Embryonic facial prominence (tissue), 1 donor: ENCODE results near the gene USP17L24.
"Not testable (repeated sequence)": the region's sequence is repeated elsewhere in the genome, so short reads cannot be mapped to it uniquely, and the experiment has no call there.

Source experiments
- DNase-seq: peaks from one replicate; pipeline ENCODE4 v3.0.0-alpha.2; 2016; ENCODE audit errors: extremely low spot score

USP17L24 gene, protein sequence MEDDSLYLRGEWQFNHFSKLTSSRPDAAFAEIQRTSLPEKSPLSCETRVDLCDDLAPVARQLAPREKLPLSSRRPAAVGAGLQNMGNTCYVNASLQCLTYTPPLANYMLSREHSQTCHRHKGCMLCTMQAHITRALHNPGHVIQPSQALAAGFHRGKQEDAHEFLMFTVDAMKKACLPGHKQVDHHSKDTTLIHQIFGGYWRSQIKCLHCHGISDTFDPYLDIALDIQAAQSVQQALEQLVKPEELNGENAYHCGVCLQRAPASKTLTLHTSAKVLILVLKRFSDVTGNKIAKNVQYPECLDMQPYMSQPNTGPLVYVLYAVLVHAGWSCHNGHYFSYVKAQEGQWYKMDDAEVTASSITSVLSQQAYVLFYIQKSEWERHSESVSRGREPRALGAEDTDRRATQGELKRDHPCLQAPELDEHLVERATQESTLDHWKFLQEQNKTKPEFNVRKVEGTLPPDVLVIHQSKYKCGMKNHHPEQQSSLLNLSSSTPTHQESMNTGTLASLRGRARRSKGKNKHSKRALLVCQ

DNA sequence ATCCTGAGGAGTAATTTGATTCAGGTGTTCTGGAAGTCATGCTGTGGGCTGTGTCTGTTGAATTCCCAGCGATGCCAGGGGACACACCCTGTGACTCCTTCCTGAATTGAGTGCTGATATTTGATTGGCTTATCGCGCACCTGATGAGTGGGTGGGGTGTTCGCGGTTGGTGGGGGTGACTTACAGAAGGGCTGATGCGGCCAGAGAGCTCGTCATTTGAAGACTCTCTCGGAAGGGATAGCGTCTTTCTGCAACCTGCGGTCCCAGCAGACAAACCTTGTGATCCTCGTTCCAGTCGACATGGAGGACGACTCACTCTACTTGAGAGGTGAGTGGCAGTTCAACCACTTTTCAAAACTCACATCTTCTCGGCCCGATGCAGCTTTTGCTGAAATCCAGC is at the start of gene USP17L24:
Gene USP17L24, plus strand, starts transcription at position 301 of the 400 bp plus-strand sequence. Its CDS starts 0 bp downstream, at position 301.
- not testable (repeated sequence) for DNase-seq

DNA sequence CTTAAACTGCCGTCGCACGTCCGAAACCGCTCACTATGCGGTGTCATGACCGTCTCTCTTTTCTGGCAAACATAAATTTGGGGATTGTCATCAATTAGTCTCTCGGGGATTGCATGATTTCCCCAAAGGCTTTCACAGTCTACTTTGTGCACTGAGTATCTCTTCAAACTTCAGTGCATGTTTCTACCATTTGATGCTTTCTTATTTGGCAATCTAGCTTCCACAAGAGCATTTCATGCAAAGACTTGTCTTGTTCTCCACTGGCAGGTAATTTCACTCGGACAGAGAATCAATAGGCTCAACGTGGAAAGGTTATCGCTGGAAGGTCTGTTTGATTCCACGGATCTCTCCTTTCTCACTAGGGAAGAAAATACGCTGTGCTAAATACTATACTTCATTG is 774 bp upstream of the USP17L24 start:
- DNase-seq, result not testable (repeated sequence)

DNA sequence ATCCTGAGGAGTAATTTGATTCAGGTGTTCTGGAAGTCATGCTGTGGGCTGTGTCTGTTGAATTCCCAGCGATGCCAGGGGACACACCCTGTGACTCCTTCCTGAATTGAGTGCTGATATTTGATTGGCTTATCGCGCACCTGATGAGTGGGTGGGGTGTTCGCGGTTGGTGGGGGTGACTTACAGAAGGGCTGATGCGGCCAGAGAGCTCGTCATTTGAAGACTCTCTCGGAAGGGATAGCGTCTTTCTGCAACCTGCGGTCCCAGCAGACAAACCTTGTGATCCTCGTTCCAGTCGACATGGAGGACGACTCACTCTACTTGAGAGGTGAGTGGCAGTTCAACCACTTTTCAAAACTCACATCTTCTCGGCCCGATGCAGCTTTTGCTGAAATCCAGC is 4.6 kb downstream of the USP17L24 start, which contains the start of gene USP17L25:
Gene USP17L25, plus strand, starts transcription at position 301 of the 400 bp plus-strand sequence. Its CDS starts 0 bp downstream, at position 301.
- DNase-seq, result not testable (repeated sequence)

DNA sequence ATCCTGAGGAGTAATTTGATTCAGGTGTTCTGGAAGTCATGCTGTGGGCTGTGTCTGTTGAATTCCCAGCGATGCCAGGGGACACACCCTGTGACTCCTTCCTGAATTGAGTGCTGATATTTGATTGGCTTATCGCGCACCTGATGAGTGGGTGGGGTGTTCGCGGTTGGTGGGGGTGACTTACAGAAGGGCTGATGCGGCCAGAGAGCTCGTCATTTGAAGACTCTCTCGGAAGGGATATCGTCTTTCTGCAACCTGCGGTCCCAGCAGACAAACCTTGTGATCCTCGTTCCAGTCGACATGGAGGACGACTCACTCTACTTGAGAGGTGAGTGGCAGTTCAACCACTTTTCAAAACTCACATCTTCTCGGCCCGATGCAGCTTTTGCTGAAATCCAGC is 9.4 kb downstream of the USP17L24 start, which contains the start of gene USP17L26:
Gene USP17L26, plus strand, starts transcription at position 301 of the 400 bp plus-strand sequence. Its CDS starts 0 bp downstream, at position 301.
- DNase-seq, result not testable (repeated sequence)

DNA sequence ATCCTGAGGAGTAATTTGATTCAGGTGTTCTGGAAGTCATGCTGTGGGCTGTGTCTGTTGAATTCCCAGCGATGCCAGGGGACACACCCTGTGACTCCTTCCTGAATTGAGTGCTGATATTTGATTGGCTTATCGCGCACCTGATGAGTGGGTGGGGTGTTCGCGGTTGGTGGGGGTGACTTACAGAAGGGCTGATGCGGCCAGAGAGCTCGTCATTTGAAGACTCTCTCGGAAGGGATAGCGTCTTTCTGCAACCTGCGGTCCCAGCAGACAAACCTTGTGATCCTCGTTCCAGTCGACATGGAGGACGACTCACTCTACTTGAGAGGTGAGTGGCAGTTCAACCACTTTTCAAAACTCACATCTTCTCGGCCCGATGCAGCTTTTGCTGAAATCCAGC is 14.1 kb downstream of the USP17L24 start, which contains the start of gene USP17L5:
Gene USP17L5, plus strand, starts transcription at position 301 of the 400 bp plus-strand sequence. Its CDS starts 0 bp downstream, at position 301.
- not testable (repeated sequence) for DNase-seq

DNA sequence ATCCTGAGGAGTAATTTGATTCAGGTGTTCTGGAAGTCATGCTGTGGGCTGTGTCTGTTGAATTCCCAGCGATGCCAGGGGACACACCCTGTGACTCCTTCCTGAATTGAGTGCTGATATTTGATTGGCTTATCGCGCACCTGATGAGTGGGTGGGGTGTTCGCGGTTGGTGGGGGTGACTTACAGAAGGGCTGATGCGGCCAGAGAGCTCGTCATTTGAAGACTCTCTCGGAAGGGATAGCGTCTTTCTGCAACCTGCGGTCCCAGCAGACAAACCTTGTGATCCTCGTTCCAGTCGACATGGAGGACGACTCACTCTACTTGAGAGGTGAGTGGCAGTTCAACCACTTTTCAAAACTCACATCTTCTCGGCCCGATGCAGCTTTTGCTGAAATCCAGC is 18.9 kb downstream of the USP17L24 start, which contains the start of gene USP17L27:
Gene USP17L27, plus strand, starts transcription at position 301 of the 400 bp plus-strand sequence. Its CDS starts 0 bp downstream, at position 301.
- not testable (repeated sequence) for DNase-seq

DNA sequence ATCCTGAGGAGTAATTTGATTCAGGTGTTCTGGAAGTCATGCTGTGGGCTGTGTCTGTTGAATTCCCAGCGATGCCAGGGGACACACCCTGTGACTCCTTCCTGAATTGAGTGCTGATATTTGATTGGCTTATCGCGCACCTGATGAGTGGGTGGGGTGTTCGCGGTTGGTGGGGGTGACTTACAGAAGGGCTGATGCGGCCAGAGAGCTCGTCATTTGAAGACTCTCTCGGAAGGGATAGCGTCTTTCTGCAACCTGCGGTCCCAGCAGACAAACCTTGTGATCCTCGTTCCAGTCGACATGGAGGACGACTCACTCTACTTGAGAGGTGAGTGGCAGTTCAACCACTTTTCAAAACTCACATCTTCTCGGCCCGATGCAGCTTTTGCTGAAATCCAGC is 23.6 kb downstream of the USP17L24 start, which contains the start of gene USP17L28:
Gene USP17L28, plus strand, starts transcription at position 301 of the 400 bp plus-strand sequence. Its CDS starts 0 bp downstream, at position 301.
- not testable (repeated sequence) for DNase-seq

DNA sequence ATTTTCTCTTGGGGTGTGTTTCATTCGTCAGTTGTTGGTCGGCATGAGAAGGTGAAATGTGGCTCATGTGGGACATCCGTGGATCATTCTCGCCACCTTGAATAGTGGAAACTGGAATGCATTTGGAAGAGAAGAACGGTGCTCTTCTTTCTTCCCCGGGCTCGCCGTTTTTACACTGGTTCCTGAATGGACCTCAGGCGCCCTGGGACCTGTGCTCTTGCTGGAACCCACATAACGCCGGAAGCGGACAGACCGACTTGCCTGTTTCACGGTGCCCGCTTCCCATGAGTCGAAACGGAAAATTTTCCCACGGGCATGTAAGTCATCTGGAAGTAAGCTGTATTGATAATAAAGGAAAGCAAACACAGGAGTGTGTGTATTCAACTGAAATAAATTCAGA is 25.9 kb downstream of the USP17L24 start:
- DNase-seq, result not testable (repeated sequence)

DNA sequence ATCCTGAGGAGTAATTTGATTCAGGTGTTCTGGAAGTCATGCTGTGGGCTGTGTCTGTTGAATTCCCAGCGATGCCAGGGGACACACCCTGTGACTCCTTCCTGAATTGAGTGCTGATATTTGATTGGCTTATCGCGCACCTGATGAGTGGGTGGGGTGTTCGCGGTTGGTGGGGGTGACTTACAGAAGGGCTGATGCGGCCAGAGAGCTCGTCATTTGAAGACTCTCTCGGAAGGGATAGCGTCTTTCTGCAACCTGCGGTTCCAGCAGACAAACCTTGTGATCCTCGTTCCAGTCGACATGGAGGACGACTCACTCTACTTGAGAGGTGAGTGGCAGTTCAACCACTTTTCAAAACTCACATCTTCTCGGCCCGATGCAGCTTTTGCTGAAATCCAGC is 28.4 kb downstream of the USP17L24 start, which contains the start of gene USP17L29:
Gene USP17L29, plus strand, starts transcription at position 301 of the 400 bp plus-strand sequence. Its CDS starts 0 bp downstream, at position 301.
- DNase-seq, result not testable (repeated sequence)

DNA sequence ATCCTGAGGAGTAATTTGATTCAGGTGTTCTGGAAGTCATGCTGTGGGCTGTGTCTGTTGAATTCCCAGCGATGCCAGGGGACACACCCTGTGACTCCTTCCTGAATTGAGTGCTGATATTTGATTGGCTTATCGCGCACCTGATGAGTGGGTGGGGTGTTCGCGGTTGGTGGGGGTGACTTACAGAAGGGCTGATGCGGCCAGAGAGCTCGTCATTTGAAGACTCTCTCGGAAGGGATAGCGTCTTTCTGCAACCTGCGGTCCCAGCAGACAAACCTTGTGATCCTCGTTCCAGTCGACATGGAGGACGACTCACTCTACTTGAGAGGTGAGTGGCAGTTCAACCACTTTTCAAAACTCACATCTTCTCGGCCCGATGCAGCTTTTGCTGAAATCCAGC is 37.9 kb downstream of the USP17L24 start, which contains the start of gene USP17L30:
Gene USP17L30, plus strand, starts transcription at position 301 of the 400 bp plus-strand sequence. Its CDS starts 0 bp downstream, at position 301.
- not testable (repeated sequence) for DNase-seq
